SK-N-MC (cell line): Measurements from ENCODE around the gene ZNF90.

ENCODE experiments used
- EZH2 ChIP-seq: fragments of 200-600 bp; sonication (generic); IDR thresholded peaks from one replicate; pipeline ENCODE4 v1.6.1; 2017; ENCODE audit warnings: antibody characterized with exemption
- FOXP2 ChIP-seq: optimal IDR thresholded peaks from 2 replicates; pipeline ENCODE3; 2011; ENCODE audit warnings: mild to moderate bottlenecking, moderate library complexity; ENCODE audit not compliant: insufficient read depth; ENCODE audit errors: extremely low read length, control extremely low read depth
- POLR2AphosphoS5 ChIP-seq: IDR thresholded peaks from 2 replicates; pipeline ENCODE4 v1.6.1; 2012; ENCODE audit warnings: mild to moderate bottlenecking, low read depth, low read length, borderline replicate concordance

DNA sequence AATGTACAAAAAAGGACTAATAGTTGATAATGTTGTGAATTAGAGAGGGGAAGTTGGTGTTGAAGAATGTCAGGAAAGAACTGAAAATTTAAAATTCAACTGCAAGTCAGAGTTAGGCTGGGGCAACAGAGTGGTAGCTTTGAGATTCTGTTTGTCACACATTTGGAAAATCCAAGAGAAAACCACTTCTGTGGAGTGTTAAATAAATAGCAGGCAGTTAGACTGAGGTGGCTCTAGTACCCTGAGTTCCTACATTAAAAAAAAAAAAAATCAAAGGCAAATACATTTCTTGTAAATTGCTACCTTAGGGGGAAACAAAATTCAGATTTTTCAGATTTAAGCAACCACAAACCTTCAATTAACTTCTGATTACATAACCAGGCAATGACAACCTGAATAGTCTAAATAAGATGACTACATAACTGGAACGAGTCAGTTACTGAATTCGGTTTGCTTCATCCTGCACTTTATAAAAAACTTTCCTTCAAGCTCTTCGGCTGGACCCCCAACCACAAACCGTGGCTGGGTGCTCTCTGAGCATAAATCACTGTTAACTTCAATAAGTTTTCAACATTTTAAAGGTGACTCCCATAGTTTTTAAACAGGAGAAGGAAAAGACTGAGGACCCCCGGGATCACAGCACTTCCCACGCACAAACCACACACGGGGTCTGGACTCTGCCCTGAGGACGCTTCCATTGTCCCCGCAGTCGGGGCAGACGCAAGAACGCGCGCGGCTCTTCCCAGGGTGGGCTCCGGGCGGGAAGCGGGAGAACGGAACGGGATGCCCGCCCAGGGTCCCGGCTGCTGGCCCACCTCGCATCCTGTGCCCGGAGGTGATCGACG, 39.2 kb upstream of the ZNF90 start:
- TF ChIP-seq EZH2 (no peak), POLR2AphosphoS5 (no peak), FOXP2 (no peak)
